ENCODE measurements around the gene PABPN1L. TPM values are rescaled to one million over a fixed set of nuclear protein-coding genes. Genes with fewer than 3 reads are reported as not detected.

Gene PABPN1L
- total and polyA plus RNA-seq, 2 donors (not counting 3 experiments of a cell fraction or from before 2014, with no cell fraction given) = not detected

GRCh38 chr16:88865742-88866141 is 718 bp downstream of the PABPN1L start:
- Histone ChIP-seq H3K4me3 (replicated peaks in 1 of 3; ENCODE audit: insufficient read depth in 1 of 3, low read depth in 1 of 3, low read length in 3 of 3) (no peak overlapping the region), H3K4me2 (ENCODE audit: insufficient read depth, low read length) (no peak overlapping the region), H3K4me1 (ENCODE audit: control insufficient read depth, extremely low read depth, insufficient read depth, low read length) (no peaks in the 10 kb centered on the region), H4K20me1 (replicated peaks; ENCODE audit: control insufficient read depth, extremely low read depth, insufficient read depth, low read length) (no peaks in the 10 kb centered on the region), H3K9me1 (replicated peaks; ENCODE audit: control insufficient read depth, extremely low read depth, insufficient read depth, low read length) (no peaks in the 10 kb centered on the region), H3K36me3 (ENCODE audit: control insufficient read depth in 2 of 2, extremely low read depth in 1 of 2, insufficient read depth in 2 of 2, low read length in 2 of 2) (peaks cover 0 to 12% of the 10 kb centered on the region in 2 experiments), H3K9ac (replicated peaks; ENCODE audit: extremely low read depth, insufficient read depth, low read length) (no peak overlapping the region), H3K27ac (ENCODE audit: insufficient read depth, low read depth, low read length) (no peak overlapping the region), H3K27me3 (ENCODE audit: control insufficient read depth in 2 of 2, insufficient read depth in 2 of 2, low read length in 2 of 2) (no peaks in the 10 kb centered on the region), H2AFZ (ENCODE audit: low read depth, low read length) (no peak overlapping the region), H3K9me3 (replicated peaks; ENCODE audit: control insufficient read depth, insufficient read depth, low read length) (no peaks in the 10 kb centered on the region), H3K79me2 (ENCODE audit: control insufficient read depth, insufficient read depth, low read length) (no peaks in the 10 kb centered on the region)
- intact Hi-C loops (cut with micrococcal nuclease) = no loop called here
- dilution Hi-C loops (cut with MboI; ENCODE audit: extremely low pct_ligation_motif_present, low sequenced_read_pairs) = no loop called here
- ChIA-PET POLR2A (no interaction called here), CTCF (no interaction called here)
- DNase-seq (ENCODE audit: low read depth, low spot score) = no peak
- BruUV-seq (replicated peaks) = no TSS peak
- TF ChIP-seq FOS (IDR thresholded peaks at IDR 0.05; ENCODE audit: borderline replicate concordance, insufficient read depth, low read length) (no peak), MAX (IDR thresholded peaks at IDR 0.05; ENCODE audit: insufficient read depth, insufficient read length) (no peak), EZH2 (IDR thresholded peaks at IDR 0.05; ENCODE audit: borderline replicate concordance, low read depth, low read length, severe bottlenecking) (no peak), CTCF (IDR thresholded peaks at IDR 0.05; ENCODE audit: extremely low read depth in 1 of 2, insufficient read depth in 1 of 2, low read depth in 1 of 2, low read length in 2 of 2) (no peak), JUN (IDR thresholded peaks at IDR 0.05; ENCODE audit: borderline replicate concordance, insufficient read depth, insufficient read length, low read depth) (no peak), POLR2A (IDR thresholded peaks at IDR 0.05; ENCODE audit: low read depth, low read length) (no peak), POLR2AphosphoS5 (IDR thresholded peaks at IDR 0.05; ENCODE audit: insufficient read depth, low read depth, low read length) (no peak), GATA2 (IDR thresholded peaks at IDR 0.05; ENCODE audit: insufficient read depth, insufficient read length, low read depth, low read length) (no peak), MYC (IDR thresholded peaks at IDR 0.05; ENCODE audit: low read depth, low read length) (no peak)
- FAIRE-seq = no peak

All from endothelial cell of umbilical vein (primary cell).